HG03064 (cell line): Measurements from ENCODE around the gene DBF4B.
"Not testable (repeated sequence)": the region's sequence is repeated elsewhere in the genome, so short reads cannot be mapped to it uniquely, and the experiment has no call there.

Experiments used
- ATAC-seq: cut with Tn5 transposase; IDR thresholded peaks from one replicate; pipeline ENCODE4 v1.9.1; 2021; ENCODE audit warnings: low read depth; ENCODE audit not compliant: unreplicated experiment

Gene DBF4B

GRCh38 chr17:44733753-44734152, 25.3 kb downstream of the DBF4B start:
- ATAC-seq = no peak

- ATAC-seq = no peak
These were observed 25.8 kb downstream of the DBF4B start for GRCh38 chr17:44734272-44734671.

DNA sequence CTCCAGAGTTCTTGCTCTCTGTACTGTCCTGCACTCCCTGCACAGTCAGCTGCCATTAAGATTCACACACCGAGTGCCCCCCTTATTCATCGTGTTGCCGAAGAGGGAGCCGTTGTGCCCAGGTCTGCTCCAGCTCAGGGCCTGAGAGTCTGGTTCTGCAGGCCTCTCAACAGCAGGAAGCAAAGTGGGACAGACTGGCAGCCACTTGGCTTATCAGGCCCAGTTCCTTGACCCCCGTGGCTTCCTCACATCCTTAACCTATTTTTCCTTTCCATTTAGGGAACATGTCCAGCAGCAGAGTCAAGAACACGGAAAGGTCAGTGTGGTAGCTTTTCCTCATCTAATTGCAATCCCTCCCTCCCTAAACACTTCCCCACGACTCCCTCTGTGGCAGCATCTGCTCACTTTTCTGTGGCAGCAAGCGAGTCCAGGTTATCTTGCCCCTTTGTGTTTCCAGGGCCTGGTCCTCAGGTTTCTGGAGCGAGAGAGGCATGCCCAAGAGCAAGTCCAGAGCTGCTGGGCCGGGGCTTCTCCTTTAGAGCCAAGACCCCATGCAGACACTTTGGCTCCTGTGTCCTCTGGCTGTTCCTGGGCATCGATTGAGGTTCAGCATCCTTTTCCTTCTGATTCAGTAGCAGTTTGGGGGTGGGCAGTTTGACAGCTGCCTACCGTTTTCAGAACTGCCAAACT, 28.2 kb downstream of the DBF4B start:
- ATAC-seq = no peak

DNA sequence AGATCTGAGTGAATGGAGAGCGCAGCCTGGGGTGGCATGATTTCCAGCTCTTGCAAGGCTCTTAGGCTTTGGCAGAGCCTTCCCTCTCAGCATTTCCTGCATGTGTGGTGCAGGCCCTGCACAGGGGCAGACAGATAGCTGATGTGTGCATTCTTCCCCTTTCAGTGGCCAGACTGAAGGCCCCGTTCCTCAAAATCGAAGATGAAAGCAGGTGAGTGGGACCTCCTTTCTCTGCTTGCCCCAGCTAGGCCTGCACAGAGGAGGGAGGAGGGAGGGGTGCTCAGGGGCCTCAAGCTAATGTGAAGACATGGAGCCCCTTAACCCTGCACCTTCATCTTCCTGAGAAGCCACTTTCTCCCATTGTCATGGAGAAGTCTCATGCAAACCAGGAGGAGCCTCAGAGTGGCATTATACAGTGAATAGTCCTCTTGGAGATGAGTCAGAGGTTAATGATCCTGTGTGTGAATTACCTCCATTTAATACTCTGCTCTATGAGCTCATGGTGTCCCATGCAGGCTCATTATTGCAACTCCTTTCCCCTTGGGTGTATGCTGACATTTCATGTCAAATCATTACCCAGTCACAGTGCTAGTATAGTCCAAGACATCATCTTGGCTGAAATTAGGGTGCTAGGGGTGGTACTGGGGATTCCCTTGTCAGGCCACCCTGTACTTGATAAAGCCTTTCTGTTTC, 29.9 kb downstream of the DBF4B start:
- no peak for ATAC-seq

DNA sequence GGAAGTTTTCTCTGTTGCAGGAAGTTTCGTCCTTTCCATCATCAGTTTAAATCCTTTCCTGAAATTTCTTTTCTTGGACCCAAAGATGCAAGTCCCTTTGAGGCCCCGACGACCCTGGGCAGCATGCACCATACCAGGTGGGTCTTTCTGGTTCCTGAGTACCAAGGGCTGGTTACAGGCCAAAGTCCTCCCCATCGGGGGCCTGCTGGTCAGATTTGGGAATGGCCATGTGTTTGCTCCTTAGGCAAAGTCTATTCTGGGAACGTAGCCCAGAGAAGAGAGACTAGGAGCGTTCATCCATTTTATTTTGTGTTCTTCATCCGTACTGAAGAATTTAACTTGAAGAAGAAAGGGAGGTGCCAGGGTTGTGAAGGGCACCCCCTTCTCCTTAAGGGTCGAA, 32.9 kb downstream of the DBF4B start:
- no peak for ATAC-seq

GRCh38 chr17:44745301-44745700, 36.8 kb downstream of the DBF4B start:
- no peak for ATAC-seq

GRCh38 chr17:44745738-44746137, 37.3 kb downstream of the DBF4B start:
- ATAC-seq = not testable (repeated sequence)

GRCh38 chr17:44747566-44747965, 39.1 kb downstream of the DBF4B start:
- ATAC-seq = no peak

DNA sequence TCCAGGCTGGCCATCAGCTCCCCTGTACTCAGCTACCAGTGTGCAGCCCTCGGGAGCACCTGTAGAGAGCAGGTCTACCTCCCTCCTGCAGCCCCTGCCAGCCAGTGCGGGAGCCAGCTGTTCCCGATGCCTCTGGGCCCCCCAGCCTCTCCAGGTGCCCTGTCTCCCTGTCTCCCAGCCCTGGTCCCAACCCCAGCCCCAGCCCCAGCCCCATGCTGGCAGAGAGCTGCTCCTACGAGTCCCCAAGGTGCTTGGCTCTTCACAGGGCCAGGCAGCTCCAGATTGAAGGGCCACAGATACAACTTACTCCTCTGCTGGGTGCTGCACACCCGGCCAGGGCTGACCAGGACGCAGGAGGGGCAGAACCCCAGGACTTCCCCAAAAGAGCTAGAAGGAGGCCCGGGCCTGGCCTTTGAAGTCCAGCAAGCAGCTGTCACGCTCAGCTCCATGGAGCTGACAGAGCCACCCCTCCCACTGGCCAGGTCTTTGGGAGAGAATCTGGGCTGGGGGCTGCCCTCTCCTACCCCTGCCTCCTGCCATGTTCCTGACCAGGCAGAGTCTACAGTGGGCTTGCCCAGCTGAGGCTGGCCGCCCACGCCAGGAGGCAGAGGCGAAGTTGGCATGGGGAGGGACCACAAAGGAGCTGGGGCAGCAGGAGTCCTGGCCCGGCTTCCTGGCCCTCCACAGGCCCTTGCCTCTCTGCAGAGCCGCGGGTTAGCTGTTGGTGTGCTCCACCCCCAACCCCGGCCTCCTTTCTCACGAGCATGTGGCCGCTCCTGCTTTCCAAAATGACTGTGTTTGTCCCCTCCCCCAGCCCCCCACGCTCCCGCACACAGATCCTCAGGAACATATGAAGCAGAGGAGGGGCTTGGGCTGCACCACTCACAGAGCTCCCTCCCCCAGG, 40.9 kb downstream of the DBF4B start:
- no peak for ATAC-seq

DNA sequence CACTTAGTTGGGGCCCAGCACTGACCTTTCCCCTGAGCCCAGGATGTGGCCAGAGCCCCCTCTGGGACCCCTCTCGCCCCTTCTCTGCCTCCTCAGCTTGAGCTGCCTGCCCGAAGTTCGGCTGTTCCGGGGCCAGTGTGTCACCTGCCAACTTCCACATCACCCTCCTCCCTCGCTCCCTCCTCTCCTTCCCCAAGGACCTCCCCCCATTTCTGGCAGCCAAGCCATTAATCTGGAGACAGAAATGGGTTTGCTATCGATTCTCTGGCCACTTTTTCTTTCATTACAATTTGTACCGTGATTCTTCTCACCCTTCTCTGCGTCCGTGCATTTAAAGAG, 41.5 kb downstream of the DBF4B start:
- ATAC-seq = no peak

DNA sequence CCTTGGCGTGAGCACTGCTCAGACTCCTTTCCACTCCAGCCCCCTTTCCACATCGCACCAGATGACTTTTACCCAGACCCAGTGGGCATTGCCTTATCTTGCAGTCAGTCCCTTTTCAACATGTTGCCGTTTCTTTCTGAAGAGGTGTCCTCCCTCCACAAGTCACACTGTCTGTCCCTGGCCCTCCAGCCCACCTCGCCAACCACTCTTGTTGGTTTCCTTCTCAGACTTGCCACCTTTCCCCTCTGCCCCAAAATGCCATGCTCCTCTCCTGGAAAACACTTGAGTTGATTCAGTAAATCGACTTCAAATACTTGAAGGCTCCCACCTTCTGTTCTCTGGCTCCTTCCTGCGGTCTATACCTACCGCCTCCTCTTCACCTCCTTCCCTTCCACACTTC, 42.9 kb downstream of the DBF4B start:
- no peak for ATAC-seq

GRCh38 chr17:44751806-44752205, 43.3 kb downstream of the DBF4B start:
- no peak for ATAC-seq

- ATAC-seq = no peak
These were observed 44.7 kb downstream of the DBF4B start for GRCh38 chr17:44752953-44753861.

GRCh38 chr17:44754276-44754675, 45.8 kb downstream of the DBF4B start:
- no peak for ATAC-seq

DNA sequence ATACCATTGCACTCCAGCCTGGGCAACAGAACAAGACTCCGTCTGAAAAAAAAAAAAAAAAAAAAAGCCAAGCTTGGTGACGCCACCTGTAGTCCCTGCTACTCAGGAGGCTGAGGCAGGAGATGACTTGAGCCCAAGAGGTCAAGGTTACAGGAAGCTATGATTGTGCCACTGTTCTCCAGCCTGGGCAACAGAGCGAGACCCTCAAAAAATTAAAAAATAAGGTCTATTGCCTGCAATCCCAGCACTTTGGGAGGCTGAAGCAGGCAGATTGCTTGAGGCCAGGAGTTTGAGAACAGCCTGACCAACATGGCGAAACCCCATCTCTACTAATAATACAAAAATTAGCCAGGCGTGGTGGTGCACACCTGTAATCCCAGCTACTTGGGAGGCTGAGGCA, 46.7 kb downstream of the DBF4B start:
- not testable (repeated sequence) for ATAC-seq

- ATAC-seq = no peak
These were observed 48.8 kb downstream of the DBF4B start for GRCh38 chr17:44757045-44757917.

GRCh38 chr17:44757918-44758413, 49.5 kb downstream of the DBF4B start:
- ATAC-seq = no peak

- no peak for ATAC-seq
These were observed 50.1 kb downstream of the DBF4B start, which contains the start of gene ADAM11 for GRCh38 chr17:44758414-44759085. TSS of gene ADAM11 (plus strand) at chr17:44758988. CDS start at chr17:44759200, 212 bp downstream.
